ENCODE results near the gene SSPN. TPM values are rescaled to one million over a fixed set of nuclear protein-coding genes. Genes with fewer than 3 reads are reported as not detected.

The SSPN gene
- total RNA-seq, 1 donor from 2014 or later: 6.3 TPM

DNA sequence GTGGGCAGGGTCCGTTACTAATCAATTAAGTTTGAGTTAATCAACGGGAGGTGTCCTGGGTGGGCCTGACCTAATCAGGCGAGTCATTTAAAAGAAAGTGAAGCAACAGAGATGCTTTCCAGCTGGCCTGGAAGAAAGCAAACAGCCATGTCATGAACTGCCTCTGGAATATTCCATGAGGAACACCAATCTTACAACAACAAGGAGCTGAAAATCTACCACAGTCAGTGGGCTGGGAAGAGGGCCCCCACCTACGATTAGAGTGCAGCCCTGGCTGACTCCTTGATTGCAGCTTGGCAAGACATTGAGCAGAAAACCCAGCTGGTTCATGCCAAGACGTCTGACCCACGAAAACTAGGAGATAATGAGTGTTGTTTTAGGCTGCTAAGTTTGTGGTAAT is 56.2 kb downstream of the SSPN start:
- H3K4me3 Mint-ChIP-seq (ENCODE audit: unreplicated experiment): no peak overlapping the region
- Histone ChIP-seq H3K79me2 (ENCODE audit: insufficient read depth, low read length) (no peaks in the 10 kb centered on the region), H4K20me1 (ENCODE audit: insufficient read depth, low read length) (no peaks in the 10 kb centered on the region), H3K4me1 (ENCODE audit: insufficient read depth, low read length) (no peaks in the 10 kb centered on the region), H3K36me3 (ENCODE audit: insufficient read depth, low read length) (no peaks in the 10 kb centered on the region), H3K4me3 (ENCODE audit: insufficient read depth, low read depth, low read length) (no peak overlapping the region), H3K27ac (ENCODE audit: low read depth, low read length) (no peak overlapping the region), H3K9ac (ENCODE audit: low read length) (no peak overlapping the region), H2AFZ (ENCODE audit: low read depth, low read length) (no peak overlapping the region), H3K27me3 (ENCODE audit: insufficient read depth, low read length) (no peaks in the 10 kb centered on the region), H3K4me2 (ENCODE audit: low read length) (no peak overlapping the region), H3K9me3 (ENCODE audit: insufficient read depth, low read depth, low read length) (peaks cover 9% of the 10 kb centered on the region)
- H3K36me3 Mint-ChIP-seq (ENCODE audit: low read depth, unreplicated experiment): no peaks in the 10 kb centered on the region
- H3K27ac Mint-ChIP-seq (ENCODE audit: unreplicated experiment): no peak overlapping the region
- FAIRE-seq (no peak), DNase-seq (ENCODE audit: low read depth) (peak; percentile 94)
- TF ChIP-seq, protein P1, sequence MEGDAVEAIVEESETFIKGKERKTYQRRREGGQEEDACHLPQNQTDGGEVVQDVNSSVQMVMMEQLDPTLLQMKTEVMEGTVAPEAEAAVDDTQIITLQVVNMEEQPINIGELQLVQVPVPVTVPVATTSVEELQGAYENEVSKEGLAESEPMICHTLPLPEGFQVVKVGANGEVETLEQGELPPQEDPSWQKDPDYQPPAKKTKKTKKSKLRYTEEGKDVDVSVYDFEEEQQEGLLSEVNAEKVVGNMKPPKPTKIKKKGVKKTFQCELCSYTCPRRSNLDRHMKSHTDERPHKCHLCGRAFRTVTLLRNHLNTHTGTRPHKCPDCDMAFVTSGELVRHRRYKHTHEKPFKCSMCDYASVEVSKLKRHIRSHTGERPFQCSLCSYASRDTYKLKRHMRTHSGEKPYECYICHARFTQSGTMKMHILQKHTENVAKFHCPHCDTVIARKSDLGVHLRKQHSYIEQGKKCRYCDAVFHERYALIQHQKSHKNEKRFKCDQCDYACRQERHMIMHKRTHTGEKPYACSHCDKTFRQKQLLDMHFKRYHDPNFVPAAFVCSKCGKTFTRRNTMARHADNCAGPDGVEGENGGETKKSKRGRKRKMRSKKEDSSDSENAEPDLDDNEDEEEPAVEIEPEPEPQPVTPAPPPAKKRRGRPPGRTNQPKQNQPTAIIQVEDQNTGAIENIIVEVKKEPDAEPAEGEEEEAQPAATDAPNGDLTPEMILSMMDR (IDR thresholded peaks at IDR 0.05; ENCODE audit: insufficient read depth, low read depth, low read length): no peak
- TF ChIP-seq EZH2 (IDR thresholded peaks at IDR 0.05; ENCODE audit: insufficient read depth, low read length): no peak
- H3K4me1 Mint-ChIP-seq (ENCODE audit: low read depth, unreplicated experiment): peaks cover 4% of the 10 kb centered on the region
- peaks cover 3% of the 10 kb centered on the region for H3K27me3 Mint-ChIP-seq (ENCODE audit: low read depth, unreplicated experiment)
- peaks cover 6% of the 10 kb centered on the region for H3K9me3 Mint-ChIP-seq (ENCODE audit: unreplicated experiment)

DNA sequence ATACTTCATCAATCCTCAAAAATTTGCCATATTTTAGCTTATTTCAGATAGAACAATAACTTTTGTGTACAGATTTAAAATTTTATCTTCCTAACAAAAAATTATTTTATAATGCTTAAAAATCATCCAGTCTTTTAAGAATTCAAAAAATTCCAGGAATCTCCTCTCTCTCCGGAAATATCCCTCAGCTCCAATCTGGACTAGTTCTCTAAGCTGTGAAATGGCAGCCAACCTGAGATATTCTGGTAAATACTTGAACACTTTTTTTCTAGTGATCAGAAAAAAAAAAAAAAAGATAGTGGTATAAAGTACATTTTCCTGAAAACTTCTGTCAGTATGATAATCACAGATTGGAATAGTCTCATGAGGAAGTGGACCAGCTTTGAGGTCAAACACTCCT is 57.6 kb downstream of the SSPN start:
- peaks cover 2% of the 10 kb centered on the region for H3K36me3 Mint-ChIP-seq (ENCODE audit: low read depth, unreplicated experiment)
- TF ChIP-seq EZH2 (IDR thresholded peaks at IDR 0.05; ENCODE audit: insufficient read depth, low read length): no peak
- TF ChIP-seq, protein P1 (IDR thresholded peaks at IDR 0.05; ENCODE audit: insufficient read depth, low read depth, low read length): no peak
- Histone ChIP-seq H3K9ac (ENCODE audit: low read length) (no peak overlapping the region), H3K4me1 (ENCODE audit: insufficient read depth, low read length) (no peaks in the 10 kb centered on the region), H3K27ac (ENCODE audit: low read depth, low read length) (no peak overlapping the region), H2AFZ (ENCODE audit: low read depth, low read length) (no peak overlapping the region), H3K27me3 (ENCODE audit: insufficient read depth, low read length) (no peaks in the 10 kb centered on the region), H3K79me2 (ENCODE audit: insufficient read depth, low read length) (no peaks in the 10 kb centered on the region), H3K36me3 (ENCODE audit: insufficient read depth, low read length) (no peaks in the 10 kb centered on the region), H4K20me1 (ENCODE audit: insufficient read depth, low read length) (no peaks in the 10 kb centered on the region), H3K4me2 (ENCODE audit: low read length) (no peak overlapping the region), H3K9me3 (ENCODE audit: insufficient read depth, low read depth, low read length) (peaks cover 11% of the 10 kb centered on the region), H3K4me3 (ENCODE audit: insufficient read depth, low read depth, low read length) (no peak overlapping the region)
- H3K4me3 Mint-ChIP-seq (ENCODE audit: unreplicated experiment): no peak overlapping the region
- FAIRE-seq: no peak
- no peaks in the 10 kb centered on the region for H3K27me3 Mint-ChIP-seq (ENCODE audit: low read depth, unreplicated experiment)
- H3K27ac Mint-ChIP-seq (ENCODE audit: unreplicated experiment): no peak overlapping the region
- peaks cover 16% of the 10 kb centered on the region for H3K9me3 Mint-ChIP-seq (ENCODE audit: unreplicated experiment)
- no peak for DNase-seq (ENCODE audit: low read depth)
- H3K4me1 Mint-ChIP-seq (ENCODE audit: low read depth, unreplicated experiment): peaks cover 4% of the 10 kb centered on the region

DNA sequence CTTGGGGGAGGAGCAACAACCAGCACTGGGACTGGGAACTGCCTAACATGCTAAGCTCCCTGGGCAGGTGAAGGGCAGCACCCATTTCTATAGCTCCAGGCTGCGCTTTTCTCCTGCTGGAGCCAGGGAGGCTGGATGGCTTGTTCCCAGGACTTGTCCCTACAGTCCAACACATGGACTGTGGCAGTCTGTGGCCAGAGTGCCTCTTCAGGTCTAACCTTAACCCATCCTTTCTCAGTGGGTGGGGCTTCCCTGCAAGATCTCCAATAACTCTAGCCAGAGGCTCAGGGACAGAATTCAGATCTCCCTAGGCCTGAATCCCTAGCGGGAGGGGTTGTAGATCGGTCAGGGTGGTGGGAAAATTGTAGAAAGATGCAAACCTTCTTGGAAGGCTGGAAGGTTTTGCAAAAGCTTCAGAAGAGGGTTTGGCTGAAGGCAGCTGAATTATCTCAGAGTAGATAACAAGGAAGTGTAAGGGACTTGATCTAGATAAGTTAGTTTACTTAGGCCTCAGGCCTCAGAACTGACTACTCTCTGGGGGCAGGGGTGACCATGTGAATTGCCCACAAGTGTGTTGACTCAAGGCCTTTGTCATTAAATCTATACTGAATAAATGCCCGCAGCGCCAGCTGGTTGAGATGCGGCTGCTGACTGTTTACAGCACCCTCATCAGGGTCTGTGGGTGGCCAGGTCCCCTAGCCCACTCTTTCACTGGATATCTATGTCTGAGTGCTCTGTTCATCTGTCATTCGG is 60.7 kb downstream of the SSPN start:
- H3K36me3 Mint-ChIP-seq (ENCODE audit: low read depth, unreplicated experiment): peaks cover 2% of the 10 kb centered on the region
- no peaks in the 10 kb centered on the region for H4K20me1 ChIP-seq (ENCODE audit: insufficient read depth, low read length)
- no peak overlapping the region for H3K27ac Mint-ChIP-seq (ENCODE audit: unreplicated experiment)
- no peak overlapping the region for H3K4me2 ChIP-seq (ENCODE audit: low read length)
- no peak overlapping the region for H2AFZ ChIP-seq (ENCODE audit: low read depth, low read length)
- no peaks in the 10 kb centered on the region for H3K27me3 Mint-ChIP-seq (ENCODE audit: low read depth, unreplicated experiment)
- TF ChIP-seq, protein P1 (IDR thresholded peaks at IDR 0.05; ENCODE audit: insufficient read depth, low read depth, low read length): no peak
- no peak for TF ChIP-seq EZH2 (IDR thresholded peaks at IDR 0.05; ENCODE audit: insufficient read depth, low read length)
- FAIRE-seq (no peak), DNase-seq (ENCODE audit: low read depth) (peak; percentile 74)
- H3K36me3 ChIP-seq (ENCODE audit: insufficient read depth, low read length): no peaks in the 10 kb centered on the region
- no peak overlapping the region for H3K4me3 Mint-ChIP-seq (ENCODE audit: unreplicated experiment)
- no peak overlapping the region for H3K9ac ChIP-seq (ENCODE audit: low read length)
- peaks cover 19% of the 10 kb centered on the region for H3K9me3 Mint-ChIP-seq (ENCODE audit: unreplicated experiment)
- no peaks in the 10 kb centered on the region for H3K27me3 ChIP-seq (ENCODE audit: insufficient read depth, low read length)
- no peak overlapping the region for H3K4me3 ChIP-seq (ENCODE audit: insufficient read depth, low read depth, low read length)
- H3K27ac ChIP-seq (ENCODE audit: low read depth, low read length): no peak overlapping the region
- H3K4me1 ChIP-seq (ENCODE audit: insufficient read depth, low read length): no peaks in the 10 kb centered on the region
- peaks cover 11% of the 10 kb centered on the region for H3K9me3 ChIP-seq (ENCODE audit: insufficient read depth, low read depth, low read length)
- H3K4me1 Mint-ChIP-seq (ENCODE audit: low read depth, unreplicated experiment): peaks cover 4% of the 10 kb centered on the region
- H3K79me2 ChIP-seq (ENCODE audit: insufficient read depth, low read length): no peaks in the 10 kb centered on the region
